BE2C (cell line): ENCODE measurements around the gene DNAJA4.

Source experiments
- DNase-seq: peaks from one replicate; pipeline ENCODE4 v3.0.0-alpha.2; 2020
- H3K27me3 ChIP-seq: fragments of 250-450 bp; sonication (Bioruptor Pico); 2 replicates; pipeline ENCODE4 v1.5.1; 2020; ENCODE audit warnings: mild to moderate bottlenecking
- H3K36me3 ChIP-seq: fragments of 250-450 bp; sonication (Bioruptor Pico); 2 replicates; pipeline ENCODE4 v1.5.1; 2020; ENCODE audit warnings: mild to moderate bottlenecking
- H3K4me1 ChIP-seq: fragments of 250-450 bp; sonication (Bioruptor Pico); 2 replicates; pipeline ENCODE4 v1.5.1; 2020
- H3K4me3 ChIP-seq: 2 replicates; pipeline ENCODE4 v1.5.1; 2011; ENCODE audit warnings: low read depth, low read length
- H3K9me3 ChIP-seq: fragments of 250-450 bp; sonication (Bioruptor Pico); 2 replicates; pipeline ENCODE4 v1.5.1; 2020
- CTCF ChIP-seq: IDR thresholded peaks from 2 replicates; pipeline ENCODE4 v1.5.1; 2012; ENCODE audit warnings: mild to moderate bottlenecking, low read depth, low read length

DNAJA4 gene

GRCh38 chr15:78265752-78266224 lies 1.4 kb downstream of the DNAJA4 start:
- H3K4me3 ChIP-seq, result no peak overlapping the region
- no peaks in the 10 kb centered on the region for H3K9me3 ChIP-seq
- DNase-seq, result no peak
- no peaks in the 10 kb centered on the region for H3K27me3 ChIP-seq
- H3K4me1 ChIP-seq, result no peaks in the 10 kb centered on the region
- H3K36me3 ChIP-seq, result no peaks in the 10 kb centered on the region
- no peak for TF ChIP-seq CTCF

GRCh38 chr15:78266229-78266628 lies 1.9 kb downstream of the DNAJA4 start:
- no peak for TF ChIP-seq CTCF
- Histone ChIP-seq H3K36me3 (no peaks in the 10 kb centered on the region), H3K4me3 (no peak overlapping the region), H3K27me3 (no peaks in the 10 kb centered on the region), H3K4me1 (no peaks in the 10 kb centered on the region), H3K9me3 (no peaks in the 10 kb centered on the region)
- DNase-seq, result no peak

- no peaks in the 10 kb centered on the region for H3K9me3 ChIP-seq
- no peaks in the 10 kb centered on the region for H3K36me3 ChIP-seq
- H3K4me3 ChIP-seq, result no peak overlapping the region
- H3K27me3 ChIP-seq, result no peaks in the 10 kb centered on the region
- no peak for DNase-seq
- no peaks in the 10 kb centered on the region for H3K4me1 ChIP-seq
- no peak for TF ChIP-seq CTCF
These were observed 2.4 kb downstream of the DNAJA4 start for GRCh38 chr15:78266806-78267205.

GRCh38 chr15:78272316-78272715 lies 8.0 kb downstream of the DNAJA4 start:
- H3K4me1 ChIP-seq, result peaks cover 12% of the 10 kb centered on the region
- H3K36me3 ChIP-seq, result no peaks in the 10 kb centered on the region
- no peak for DNase-seq
- no peak for TF ChIP-seq CTCF
- no peaks in the 10 kb centered on the region for H3K27me3 ChIP-seq
- H3K4me3 ChIP-seq, result no peak overlapping the region
- no peaks in the 10 kb centered on the region for H3K9me3 ChIP-seq

- H3K4me1 ChIP-seq, result peaks cover 12% of the 10 kb centered on the region
- H3K9me3 ChIP-seq, result no peaks in the 10 kb centered on the region
- no peaks in the 10 kb centered on the region for H3K36me3 ChIP-seq
- peak; percentile 22 for DNase-seq
- TF ChIP-seq CTCF, result no peak
- H3K4me3 ChIP-seq, result no peak overlapping the region
- H3K27me3 ChIP-seq, result no peaks in the 10 kb centered on the region
These were observed 8.4 kb downstream of the DNAJA4 start for GRCh38 chr15:78272776-78273175.

- no peak for TF ChIP-seq CTCF
- H3K4me1 ChIP-seq, result peaks cover 12% of the 10 kb centered on the region
- no peaks in the 10 kb centered on the region for H3K36me3 ChIP-seq
- H3K9me3 ChIP-seq, result no peaks in the 10 kb centered on the region
- H3K4me3 ChIP-seq, result no peak overlapping the region
- no peak for DNase-seq
- H3K27me3 ChIP-seq, result no peaks in the 10 kb centered on the region
These were observed 10.6 kb downstream of the DNAJA4 start for GRCh38 chr15:78274994-78275393.
